Stimulated activated CD4-positive, alpha-beta T cell treated with anti-CD3 and anti-CD28 coated beads, Interleukin-12 subunit alpha, Interleukin-12 subunit beta, amount 100 ng/mL, for 4 hours (primary cell): ENCODE data around the gene WIPI1.
A peak's percentile ranks its signal among the peaks of the same experiment; 100 is the strongest.
"Not testable (repeated sequence)": the region's sequence is repeated elsewhere in the genome, so short reads cannot be mapped to it uniquely, and the experiment has no call there.

Experiments used
- DNase-seq: peaks from one replicate; pipeline ENCODE4 v3.0.0-alpha.2; 2020

WIPI1 gene

DNA sequence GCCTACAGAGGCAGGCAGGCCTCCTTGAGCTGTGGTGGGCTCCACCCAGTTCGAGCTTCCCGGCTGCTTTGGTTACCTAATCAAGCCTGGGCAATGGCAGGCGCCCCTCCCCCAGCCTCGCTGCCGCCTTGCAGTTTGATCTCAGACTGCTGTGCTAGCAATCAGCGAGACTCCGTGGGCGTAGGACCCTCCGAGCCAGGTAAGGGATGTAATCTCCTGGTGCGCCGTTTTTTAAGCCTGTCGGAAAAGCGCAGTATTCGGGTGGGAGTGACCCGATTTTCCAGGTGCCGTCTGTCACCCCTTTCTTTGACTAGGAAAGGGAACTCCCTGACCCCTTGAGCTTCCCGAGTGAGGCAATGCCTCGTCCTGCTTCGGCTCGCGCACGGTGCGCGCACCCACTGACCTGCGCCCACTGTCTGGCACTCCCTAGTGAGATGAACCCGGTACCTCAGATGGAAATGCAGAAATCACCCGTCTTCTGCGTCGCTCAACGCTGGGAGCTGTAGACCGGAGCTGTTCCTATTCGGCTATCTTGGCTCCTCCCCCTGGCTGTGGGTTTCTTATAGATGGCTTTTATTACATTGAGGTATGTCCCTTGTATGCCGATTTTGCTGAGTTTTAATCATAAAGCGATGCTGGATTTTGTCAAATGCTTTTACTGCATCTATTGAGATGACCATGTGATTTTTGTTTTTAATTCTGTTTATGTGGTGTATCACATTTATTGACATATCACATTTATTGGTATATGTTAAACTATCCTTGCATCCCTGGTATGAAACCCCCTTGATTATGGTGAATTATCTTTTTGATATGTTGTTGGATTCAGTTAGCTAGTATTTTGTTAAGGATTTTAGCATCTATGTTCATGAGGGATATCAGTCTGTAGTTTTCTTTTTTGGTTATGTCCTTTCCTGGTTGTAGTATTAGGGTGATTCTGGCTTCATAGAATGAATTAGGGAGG, 43.4 kb downstream of the WIPI1 start:
- DNase-seq, result peak; percentile 29

DNA sequence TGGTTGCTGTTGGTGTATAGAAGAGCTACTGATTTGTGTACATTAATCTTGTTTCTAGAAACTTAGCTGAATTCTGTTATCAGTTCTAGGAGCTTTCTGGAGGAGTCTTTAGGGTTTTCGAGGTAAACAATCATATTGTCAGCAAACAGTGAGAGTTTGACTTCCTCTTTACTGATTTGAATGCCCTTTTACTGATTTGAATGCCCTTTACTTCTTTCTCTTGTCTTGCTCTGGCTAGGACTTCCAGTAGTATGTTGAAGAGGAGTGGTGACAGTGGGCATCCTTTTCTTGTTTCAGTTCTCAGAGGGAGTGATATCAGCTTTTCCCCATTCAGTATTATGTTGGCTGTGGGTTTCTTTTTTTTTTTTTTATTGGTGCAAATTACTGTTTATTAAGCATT, 49.6 kb downstream of the WIPI1 start:
- DNase-seq, result not testable (repeated sequence)

DNA sequence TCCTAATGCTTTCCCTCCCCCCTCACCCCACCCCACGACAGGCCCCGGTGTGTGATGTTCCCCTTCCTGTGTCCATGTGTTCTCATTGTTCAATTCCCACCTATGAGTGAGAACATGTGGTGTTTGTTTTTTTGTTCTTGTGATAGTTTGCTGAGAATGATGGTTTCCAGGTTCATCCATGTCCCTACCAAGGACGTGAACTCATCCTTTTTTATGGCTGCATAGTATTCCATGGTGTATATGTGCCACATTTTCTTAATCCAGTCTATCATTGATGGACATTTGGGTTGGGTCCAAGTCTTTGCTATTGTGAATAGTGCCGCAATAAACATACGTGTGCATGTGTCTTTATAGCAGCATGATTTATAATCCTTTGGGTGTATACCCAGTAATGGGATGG, 53.5 kb downstream of the WIPI1 start:
- DNase-seq, result not testable (repeated sequence)

DNA sequence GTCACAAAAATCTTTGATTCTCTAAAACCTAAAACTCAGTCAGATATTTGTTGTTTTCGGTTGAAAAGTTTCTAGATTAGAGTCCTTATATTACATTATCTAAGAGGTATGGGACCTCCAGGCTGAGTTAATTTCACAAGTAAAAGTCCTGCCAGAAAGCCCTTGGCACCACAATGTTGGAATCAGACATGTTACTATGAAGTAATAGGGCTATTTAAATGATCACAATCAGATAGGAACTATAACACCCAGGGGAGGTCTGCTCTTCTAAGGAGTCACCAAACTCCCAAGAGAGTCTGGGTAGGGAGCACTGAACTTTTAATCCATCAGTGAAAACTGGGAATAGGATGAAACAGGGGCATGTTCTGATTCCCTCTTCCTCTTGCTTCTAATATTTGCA, 54.2 kb downstream of the WIPI1 start:
- no peak for DNase-seq

DNA sequence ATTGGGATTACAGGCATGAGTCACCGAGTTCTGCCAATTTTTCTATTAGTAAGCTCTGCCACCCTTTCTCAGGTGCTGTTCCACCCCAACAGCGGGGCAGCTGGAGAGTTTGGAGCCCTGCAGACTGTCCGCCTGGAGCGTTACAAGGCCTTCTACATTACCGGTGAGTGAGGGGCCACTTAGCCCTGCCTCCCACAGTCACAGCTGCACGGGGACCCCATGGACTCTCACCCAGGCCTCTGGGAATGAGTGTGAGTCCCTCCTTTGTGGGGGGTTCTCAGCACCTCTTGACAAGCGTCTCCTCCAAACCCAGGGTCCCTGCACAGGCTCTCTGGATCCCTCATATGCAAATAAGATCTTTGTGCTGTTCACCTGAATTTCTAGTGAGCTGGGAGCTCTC, 56.0 kb downstream of the WIPI1 start:
- DNase-seq, result no peak

- no peak for DNase-seq
Measured at GRCh38 chr17:68400404-68400735, 56.9 kb downstream of the WIPI1 start.

DNA sequence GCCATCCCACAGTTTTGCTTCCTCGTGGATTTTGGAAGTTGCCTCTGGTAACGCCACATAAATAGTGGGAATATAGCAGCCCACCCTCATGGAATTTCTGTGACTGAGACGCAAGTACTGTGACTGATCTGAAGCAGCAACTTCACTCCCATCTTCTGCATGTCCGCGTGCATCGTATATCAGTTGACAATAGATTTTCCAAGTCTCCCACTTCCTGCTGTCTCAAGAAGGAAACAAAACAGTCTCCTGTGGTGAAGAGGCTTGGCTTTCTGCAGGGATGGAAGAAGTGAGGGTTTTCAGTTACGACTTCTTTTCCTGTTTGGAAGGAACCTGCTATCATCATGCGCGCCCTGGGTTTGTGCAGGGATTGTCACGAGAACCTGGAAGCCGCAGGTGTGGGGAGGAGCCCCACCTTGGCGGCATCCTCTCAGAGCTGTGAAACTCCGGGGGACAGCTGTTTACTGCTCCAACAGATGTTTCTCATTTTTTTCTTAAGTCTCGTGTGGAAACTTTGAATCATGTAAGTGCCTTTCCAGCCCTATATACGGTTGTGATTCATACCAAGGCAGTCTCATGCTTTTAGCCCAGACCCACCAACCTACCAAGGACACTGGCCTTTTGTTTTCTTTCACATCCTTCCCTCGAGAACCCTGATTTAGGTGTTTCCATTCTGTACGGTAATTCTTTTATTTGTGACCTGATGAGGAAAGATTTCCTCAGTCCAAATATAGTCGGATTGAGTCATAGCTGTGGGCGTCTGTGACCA, 57.5 kb downstream of the WIPI1 start:
- peak; percentile 17 for DNase-seq

- DNase-seq, result no peak
Measured at GRCh38 chr17:68398691-68399637, 58.3 kb downstream of the WIPI1 start.

DNA sequence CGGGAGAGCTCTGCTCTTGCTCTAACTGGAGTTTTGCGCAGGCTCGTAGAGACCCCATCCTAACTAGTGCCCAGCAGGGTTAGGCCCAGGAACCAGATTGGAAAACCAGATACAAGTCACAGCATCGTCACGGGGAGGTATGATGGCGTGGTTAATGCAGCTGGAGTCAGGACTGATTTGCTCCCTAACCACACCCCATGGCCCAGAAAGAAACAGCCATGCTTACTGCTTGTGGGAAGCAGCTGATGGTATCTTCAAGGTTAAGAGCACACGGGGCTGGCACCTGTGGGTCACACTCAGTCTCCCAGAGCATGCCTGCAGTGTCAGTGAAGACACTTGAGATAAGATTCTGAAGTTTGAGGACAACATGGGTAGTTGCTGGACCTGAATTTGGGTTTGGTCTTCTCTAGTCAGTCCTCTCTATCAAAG, 60.2 kb downstream of the WIPI1 start:
- DNase-seq, result no peak

DNA sequence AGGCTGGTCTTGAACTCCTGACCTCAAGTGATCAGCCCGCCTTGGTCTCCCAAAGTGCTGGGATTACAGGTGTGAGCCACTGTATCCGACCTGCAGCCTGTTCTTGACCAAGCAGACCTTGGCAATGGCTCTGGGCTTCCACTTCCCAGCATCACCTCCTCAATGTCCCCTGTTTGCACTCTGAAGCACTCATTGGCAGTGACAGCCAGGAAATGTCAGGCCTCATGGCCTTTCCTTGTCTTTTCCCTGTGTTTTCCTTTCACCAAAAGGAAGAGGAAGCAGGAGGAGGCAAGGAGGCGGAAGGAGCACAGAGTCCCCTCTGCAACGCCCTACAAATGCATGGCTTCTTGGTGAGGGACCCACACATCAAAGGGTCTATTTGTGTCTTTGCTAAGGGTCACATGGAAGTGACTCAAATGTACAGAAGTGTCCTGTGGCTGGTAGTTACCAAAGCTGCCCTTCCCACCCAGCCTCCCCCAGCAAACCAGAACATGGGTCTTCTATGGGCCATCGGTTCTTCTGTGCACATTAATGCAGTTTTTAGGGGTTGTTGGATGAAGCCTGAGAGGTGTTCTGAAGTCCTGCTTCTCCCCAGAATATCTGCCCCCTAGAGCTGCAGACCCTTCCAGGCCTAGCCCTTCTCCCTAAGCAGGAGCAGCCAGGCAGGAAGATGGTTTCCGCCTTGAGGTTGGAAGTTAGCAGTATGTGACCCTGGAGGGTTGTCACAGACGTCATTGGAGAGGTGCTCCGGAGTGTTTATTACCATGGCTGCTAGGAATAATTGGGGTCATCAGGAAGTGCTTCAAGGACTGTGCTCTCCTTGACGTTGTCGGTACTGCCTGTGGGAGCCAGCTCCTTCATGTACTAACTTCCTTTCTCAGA, 60.8 kb downstream of the WIPI1 start:
- DNase-seq, result no peak

- DNase-seq, result no peak
Measured at GRCh38 chr17:68394608-68395331, 62.5 kb downstream of the WIPI1 start.

DNA sequence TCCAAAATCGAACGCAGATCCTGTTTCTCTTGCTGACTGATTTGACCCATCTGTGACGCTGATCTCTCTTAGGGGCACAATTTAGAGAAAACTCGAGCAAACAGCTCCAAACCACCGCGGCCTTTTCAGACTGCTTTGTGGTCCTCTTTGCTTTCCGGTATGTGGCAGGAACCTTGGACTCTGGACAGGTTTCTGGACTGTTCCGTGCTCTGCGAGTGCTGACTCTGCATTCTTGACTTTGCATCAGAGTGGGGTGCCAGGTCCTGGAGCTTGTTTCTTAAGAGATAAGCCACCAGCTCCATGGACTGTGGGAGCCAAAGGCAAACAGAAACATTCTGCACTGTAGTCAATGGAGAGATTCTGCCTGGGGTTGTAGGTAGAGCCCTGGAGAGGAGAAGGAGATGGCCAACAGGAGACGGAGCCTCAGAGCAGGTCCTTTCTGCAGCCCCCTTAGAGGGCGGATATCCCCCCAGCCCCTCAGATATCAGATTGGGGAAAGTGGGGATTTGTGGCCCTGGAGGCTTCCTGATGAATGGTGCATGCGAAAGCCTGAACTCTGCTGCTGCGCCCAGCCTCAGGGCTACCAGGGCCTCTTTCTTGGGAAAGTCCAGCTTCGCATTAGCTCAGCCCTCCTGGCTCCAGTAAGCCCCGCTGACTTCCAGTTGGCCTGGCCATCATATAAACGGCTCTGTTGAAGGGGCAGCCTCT, 65.6 kb downstream of the WIPI1 start:
- no peak for DNase-seq

DNA sequence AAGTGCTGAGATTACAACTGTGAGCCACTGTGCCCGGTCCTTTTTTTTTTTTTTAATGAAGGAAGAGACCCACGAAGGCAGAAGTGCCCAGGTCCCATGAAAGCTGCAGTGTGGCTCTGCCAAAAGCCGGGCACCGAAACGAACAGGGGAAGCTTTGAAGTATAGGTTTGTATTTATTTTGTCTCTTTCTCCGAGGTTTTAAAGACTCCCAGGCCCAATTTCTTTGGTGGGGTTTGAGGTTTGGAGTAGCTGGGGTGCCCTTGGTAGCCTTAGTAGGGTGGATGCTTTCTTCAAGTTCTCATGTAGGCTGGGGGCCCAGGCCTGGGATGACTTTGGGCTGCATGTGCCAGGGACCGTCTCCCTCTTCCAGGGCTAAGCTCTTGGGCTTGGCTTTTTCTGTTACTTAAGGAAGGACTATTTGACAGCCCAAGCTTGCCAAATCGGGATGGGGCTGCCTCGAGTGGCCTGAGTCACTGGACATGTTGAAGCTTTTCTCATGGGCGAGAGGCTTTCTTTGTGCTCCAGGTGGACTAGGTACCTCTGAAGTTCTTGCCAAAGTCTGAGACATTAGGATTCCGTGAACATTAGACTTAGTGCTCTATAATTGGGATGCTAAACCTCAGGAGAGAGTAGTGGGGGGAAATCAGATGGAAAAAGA, 66.3 kb downstream of the WIPI1 start:
- no peak for DNase-seq

DNA sequence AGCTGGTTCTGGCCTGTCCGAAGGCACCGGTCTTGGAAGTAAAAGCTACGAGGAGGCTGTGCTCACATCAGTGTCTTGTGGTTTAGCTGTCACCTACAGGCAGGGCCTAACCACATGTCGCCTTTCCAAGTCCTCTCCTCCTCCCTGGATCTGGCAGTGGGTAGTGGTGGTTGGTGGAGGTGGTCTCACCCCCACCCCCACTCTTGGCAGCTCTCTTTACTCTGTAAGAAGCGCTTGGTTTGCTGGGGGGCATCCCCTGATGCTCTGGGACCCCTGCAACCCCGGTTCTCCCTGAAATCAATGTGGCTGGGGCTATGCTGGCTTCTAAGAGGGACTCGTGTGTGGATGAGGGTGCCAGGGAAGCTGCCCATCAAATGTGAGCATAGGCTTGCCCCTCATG, 68.3 kb downstream of the WIPI1 start:
- DNase-seq, result no peak

DNA sequence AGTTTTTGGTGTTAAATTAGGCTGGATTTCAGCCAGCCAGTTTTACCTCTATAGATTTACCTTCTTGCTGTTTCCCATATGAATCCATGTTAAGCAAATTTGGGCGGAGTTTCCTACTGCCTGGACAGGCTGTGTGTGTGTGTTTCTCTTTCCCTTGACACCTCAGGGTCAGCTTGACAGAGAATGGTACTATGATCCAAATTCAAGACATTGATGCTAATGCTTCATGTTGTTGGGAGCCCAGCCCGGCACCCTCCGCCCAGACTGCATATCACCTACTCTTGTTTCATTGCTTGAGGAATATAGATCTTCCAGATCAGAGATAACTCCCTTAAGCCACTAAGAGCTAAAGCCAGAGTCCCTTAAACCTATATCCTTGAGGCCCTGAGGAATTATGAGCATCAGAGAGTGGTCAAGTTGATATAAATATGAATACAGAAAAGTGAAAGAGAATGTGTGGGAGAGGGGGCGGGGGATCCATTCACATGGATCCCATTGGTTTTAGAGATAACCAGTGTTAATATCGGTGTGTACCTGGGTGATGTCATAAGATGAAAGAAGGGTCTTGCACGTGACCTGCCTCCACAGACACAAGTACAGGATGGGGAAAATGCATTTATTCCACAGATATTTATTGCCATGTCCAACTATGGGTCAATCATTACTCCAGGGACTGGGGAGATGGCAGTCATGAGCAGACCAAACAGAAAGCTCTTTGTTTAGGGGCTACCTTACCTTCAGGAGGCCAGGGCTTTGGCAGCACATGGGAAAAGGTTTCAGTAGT, 69.7 kb downstream of the WIPI1 start:
- no peak for DNase-seq

DNA sequence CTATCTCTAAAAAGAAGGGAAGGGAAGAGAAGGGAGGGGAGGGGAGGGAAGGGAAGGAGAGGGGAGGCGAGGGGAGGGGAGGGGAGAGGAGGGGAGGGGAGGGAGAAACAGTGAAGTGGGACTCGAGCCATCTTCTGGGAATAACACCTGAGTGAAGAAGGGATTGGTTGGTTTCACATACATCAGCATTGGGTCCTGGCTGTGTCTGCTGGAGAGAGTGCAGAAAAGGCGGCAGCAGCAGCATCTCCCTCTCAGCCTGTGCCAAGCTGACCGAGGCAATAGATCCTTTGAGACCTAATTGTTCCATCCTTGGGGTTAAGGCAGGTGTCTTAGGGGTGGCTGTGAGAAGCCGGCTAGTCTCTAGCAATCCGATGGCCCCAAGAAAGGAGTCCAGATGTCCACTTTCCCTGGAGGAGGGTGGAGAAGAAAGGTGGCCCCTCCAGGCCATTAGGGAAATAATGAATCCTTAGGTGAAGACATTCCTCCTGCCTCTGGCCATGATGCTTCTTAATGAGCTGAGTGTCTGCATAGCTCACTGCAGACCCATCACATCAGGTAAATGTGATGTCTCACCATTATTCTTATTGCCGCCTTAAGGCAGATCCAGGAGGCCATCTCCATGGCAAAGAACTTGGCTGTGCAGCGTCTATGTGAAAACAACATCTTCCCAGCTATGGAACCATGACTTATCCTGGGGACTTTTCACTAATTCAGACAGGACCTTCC, 71.6 kb downstream of the WIPI1 start:
- no peak for DNase-seq

- DNase-seq, result no peak
Measured at GRCh38 chr17:68384941-68385340, 72.4 kb downstream of the WIPI1 start.

DNA sequence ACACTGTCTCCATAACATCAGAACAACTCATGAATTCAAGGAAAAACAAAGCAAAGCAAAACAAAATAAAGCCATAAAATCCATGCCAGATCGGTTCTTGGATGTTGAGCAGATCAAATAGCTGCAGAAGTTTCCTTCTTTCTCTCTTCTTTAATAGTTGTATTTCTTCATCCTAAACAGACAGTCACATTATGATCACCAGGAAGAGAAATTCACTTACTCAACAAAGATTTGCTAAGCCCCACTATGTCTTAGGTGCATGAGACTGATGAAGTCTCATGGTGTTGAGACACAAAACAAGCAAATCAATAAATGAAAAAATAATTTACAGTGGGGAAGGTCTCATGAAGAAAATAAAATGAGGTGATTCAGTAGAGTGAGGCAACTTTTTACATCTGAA, 72.8 kb downstream of the WIPI1 start:
- no peak for DNase-seq
